Esophagus squamous epithelium (tissue), 5 donors: ENCODE results near the gene NR5A2. TPM values are rescaled to one million over a fixed set of nuclear protein-coding genes. Genes with fewer than 3 reads are reported as not detected.

Source experiments
- DNase-seq: peaks from one replicate; lab custom pipeline; 2025; lab: John Stamatoyannopoulos, UW
- H3K27ac ChIP-seq, 4 donors: fragments of 200-600 bp; sonication (generic); one replicate each; pipeline ENCODE4 v1.5.1; 2016 to 2019; ENCODE audit warnings: mild to moderate bottlenecking in 1 of 4
- H3K27me3 ChIP-seq, 4 donors: fragments of 200-600 bp; sonication (generic); 1 replicate in 3 of 4; 2 replicates in 1 of 4; pipeline versions ENCODE4 v1.5.1 to v1.6.0; 2017 to 2021; ENCODE audit warnings: antibody characterized with exemption in 1 of 4
- H3K36me3 ChIP-seq, 3 donors: fragments of 200-600 bp; sonication (generic); one replicate each; pipeline ENCODE4 v1.5.1; 2016 to 2019
- H3K4me1 ChIP-seq, 3 donors: fragments of 200-600 bp; sonication (generic); one replicate each; pipeline ENCODE4 v1.5.1; 2017 to 2019
- H3K4me3 ChIP-seq, 4 donors: fragments of 200-600 bp; sonication (generic); 1 replicate in 3 of 4; 2 replicates in 1 of 4; pipeline ENCODE4 v1.5.1; 2016 to 2019; ENCODE audit warnings: mild to moderate bottlenecking in 2 of 4, moderate library complexity in 1 of 4
- H3K9me3 ChIP-seq, 3 donors: fragments of 200-600 bp; sonication (generic); one replicate each; pipeline ENCODE4 v1.5.1; 2016 to 2019
- CTCF ChIP-seq, 6 experiments: fragments of 450-650 bp in 4 of 6; fragments of 200-600 bp in 2 of 6; sonication (generic) in 2 of 6; IDR thresholded peaks; one replicate each; pipeline ENCODE4 v1.5.1; 2016 to 2019; ENCODE audit warnings: antibody characterized with exemption in 6 of 6, mild to moderate bottlenecking in 4 of 6, moderate library complexity in 4 of 6
- POLR2A ChIP-seq, 4 donors: fragments of 450-650 bp; IDR thresholded peaks; one replicate each; pipeline ENCODE4 v1.6.1; 2017; ENCODE audit warnings: antibody characterized with exemption in 4 of 4, mild to moderate bottlenecking in 4 of 4, moderate library complexity in 3 of 4
- WGBS, 2 donors: methylation state at CpG; one replicate each; pipeline ENCODE4 v1.1.5; 2018; 5-methylcytosine and 5-hydroxymethylcytosine counted together
- intact Hi-C: fragments of 100-400 bp; cut with DNase I; formaldehyde crosslinking; loops from one replicate; pipeline ENCODE4 v1.15.0; 2022
- total RNA-seq, 4 donors: library from RNA; depleted of rRNA; stranded (reverse); fragments of >200 nt; gene quantifications; one replicate each; pipeline ENCODE4 v1.1.0, GENCODE V29; 2016
- donor health status: DM: yes; HTN: yes; CAD: no.

The NR5A2 gene
- total RNA-seq, 4 donors from 2014 or later: 0.30 to 4.2 (median 0.87) TPM

DNA sequence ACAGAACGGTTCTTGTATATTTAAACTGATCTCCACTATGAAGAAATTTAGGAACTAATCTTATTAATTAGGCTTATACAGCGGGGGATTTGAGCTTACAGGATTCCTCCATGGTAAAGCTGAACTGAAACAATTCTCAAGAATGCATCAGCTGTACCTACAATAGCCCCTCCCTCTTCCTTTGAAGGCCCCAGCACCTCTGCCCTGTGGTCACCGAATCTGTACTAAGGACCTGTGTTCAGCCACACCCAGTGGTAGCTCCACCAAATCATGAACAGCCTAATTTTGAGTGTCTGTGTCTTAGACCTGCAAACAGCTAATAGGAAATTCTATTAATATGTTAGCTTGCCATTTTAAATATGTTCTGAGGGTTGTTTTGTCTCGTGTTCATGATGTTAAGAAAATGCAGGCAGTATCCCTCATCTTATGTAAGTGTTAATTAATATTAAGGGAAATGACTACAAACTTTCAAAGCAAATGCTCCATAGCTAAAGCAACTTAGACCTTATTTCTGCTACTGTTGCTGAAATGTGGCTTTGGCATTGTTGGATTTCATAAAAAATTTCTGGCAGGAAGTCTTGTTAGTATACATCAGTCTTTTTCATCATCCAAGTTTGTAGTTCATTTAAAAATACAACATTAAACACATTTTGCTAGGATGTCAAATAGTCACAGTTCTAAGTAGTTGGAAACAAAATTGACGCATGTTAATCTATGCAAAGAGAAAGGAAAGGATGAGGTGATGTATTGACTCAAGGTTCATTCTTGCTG, 147.2 kb downstream of the NR5A2 start:
- 82% methylated on average over 5 of the region's 5 CpGs for WGBS, 2 donors
- TF ChIP-seq CTCF (IDR thresholded peaks at IDR 0.05): no peak
- TF ChIP-seq POLR2A (IDR thresholded peaks at IDR 0.05): no peak
- peaks cover 0 to 64% (median 0%) of the 10 kb centered on the region in 4 donors for H3K27me3 ChIP-seq
- no peak overlapping the region for H3K4me3 ChIP-seq
- no peaks in the 10 kb centered on the region for H3K4me1 ChIP-seq
- intact Hi-C loops: no loop called here
- no peaks in the 10 kb centered on the region for H3K36me3 ChIP-seq
- DNase-seq: no peak
- no peak overlapping the region for H3K27ac ChIP-seq
- H3K9me3 ChIP-seq: no peaks in the 10 kb centered on the region

GRCh38 chr1:200176181-200176580, 148.7 kb downstream of the NR5A2 start:
- intact Hi-C loops: no loop called here
- peaks cover 0 to 71% (median 0%) of the 10 kb centered on the region in 4 donors for H3K27me3 ChIP-seq
- TF ChIP-seq POLR2A (IDR thresholded peaks at IDR 0.05): no peak
- no peaks in the 10 kb centered on the region for H3K36me3 ChIP-seq
- no peaks in the 10 kb centered on the region for H3K9me3 ChIP-seq
- no peak for DNase-seq
- H3K4me1 ChIP-seq: no peaks in the 10 kb centered on the region
- no peak overlapping the region for H3K27ac ChIP-seq
- 24 to 52% methylated on average over 7 of the region's 7 CpGs for WGBS, 2 donors
- H3K4me3 ChIP-seq: no peak overlapping the region

GRCh38 chr1:200176798-200177197, 149.3 kb downstream of the NR5A2 start:
- no peak for TF ChIP-seq POLR2A (IDR thresholded peaks at IDR 0.05)
- no peak for TF ChIP-seq CTCF (IDR thresholded peaks at IDR 0.05)
- no peaks in the 10 kb centered on the region for H3K36me3 ChIP-seq
- DNase-seq: no peak
- no peaks in the 10 kb centered on the region for H3K9me3 ChIP-seq
- intact Hi-C loops: no loop called here
- no peak overlapping the region for H3K27ac ChIP-seq
- no peak overlapping the region for H3K4me3 ChIP-seq
- peaks cover 0 to 72% (median 0%) of the 10 kb centered on the region in 4 donors for H3K27me3 ChIP-seq
- no peaks in the 10 kb centered on the region for H3K4me1 ChIP-seq
- WGBS, 2 donors: 67 to 78% methylated on average over 8 of the region's 8 CpGs

GRCh38 chr1:200178340-200178739, 150.8 kb downstream of the NR5A2 start:
- TF ChIP-seq POLR2A (IDR thresholded peaks at IDR 0.05) (no peak), CTCF (IDR thresholded peaks at IDR 0.05) (no peak)
- Histone ChIP-seq H3K27me3 (peaks cover 0 to 83% (median 0%) of the 10 kb centered on the region in 4 donors), H3K4me1 (peaks cover 0 to under 1% (median 0%) of the 10 kb centered on the region in 3 donors), H3K9me3 (no peaks in the 10 kb centered on the region), H3K27ac (no peak overlapping the region), H3K36me3 (no peaks in the 10 kb centered on the region), H3K4me3 (no peak overlapping the region)
- DNase-seq: no peak
- 63 to 75% methylated on average over 2 of the region's 2 CpGs for WGBS, 2 donors
- intact Hi-C loops: no loop called here

DNA sequence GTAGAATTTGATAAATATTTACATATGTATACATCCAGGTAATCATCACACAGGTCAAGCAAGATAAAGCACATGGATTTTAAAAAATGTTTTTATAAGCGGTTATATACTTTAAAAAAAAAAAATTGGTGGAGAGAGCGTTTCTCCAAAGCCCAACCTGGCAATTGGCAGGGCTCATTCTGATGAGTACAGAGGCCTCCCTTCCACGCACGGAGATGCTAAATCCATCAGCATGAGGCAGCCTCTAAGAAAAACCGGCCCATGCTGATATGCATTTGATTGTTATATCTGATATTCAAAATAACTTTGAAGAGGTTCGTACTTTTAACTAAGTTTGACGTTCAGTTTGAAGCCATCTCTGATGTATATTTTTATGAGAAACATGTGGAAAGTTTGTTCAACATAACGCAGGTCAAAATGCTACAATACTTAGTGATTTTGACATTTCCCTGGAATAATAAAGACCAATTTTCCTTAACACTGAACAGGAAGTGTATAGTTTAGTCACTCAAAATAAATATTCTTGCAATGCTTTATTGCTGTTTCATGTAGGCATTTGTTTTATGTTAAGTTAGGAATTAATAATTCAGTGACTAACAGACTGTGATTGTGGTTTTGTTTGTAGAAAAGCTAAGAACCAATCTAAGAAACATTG, 151.7 kb downstream of the NR5A2 start:
- 57 to 62% methylated on average over 8 of the region's 8 CpGs for WGBS, 2 donors
- no peak for DNase-seq
- no peaks in the 10 kb centered on the region for H3K36me3 ChIP-seq
- TF ChIP-seq CTCF (IDR thresholded peaks at IDR 0.05): no peak
- intact Hi-C loops: no loop called here
- no peak overlapping the region for H3K4me3 ChIP-seq
- H3K9me3 ChIP-seq: no peaks in the 10 kb centered on the region
- no peak overlapping the region for H3K27ac ChIP-seq
- H3K27me3 ChIP-seq: peaks cover 0 to 79% (median 0%) of the 10 kb centered on the region in 4 donors
- H3K4me1 ChIP-seq: peaks cover 0 to 10% (median 0%) of the 10 kb centered on the region in 3 donors
